GM12865 (cell line): ENCODE data around the gene VAV3.

Experiments
- DNase-seq: peaks from one replicate; pipeline ENCODE4 v3.0.0; 2010; ENCODE audit warnings: low read depth
- H3K4me3 ChIP-seq: 2 replicates; pipeline ENCODE4 v1.5.1; 2011; ENCODE audit warnings: mild to moderate bottlenecking, low read depth, low read length, control low read depth
- TF ChIP-seq, protein P1 (sequence below): IDR thresholded peaks from 2 replicates; pipeline ENCODE4 v1.5.1; 2011; ENCODE audit warnings: low read length, control low read depth, low read depth, inconsistent platforms; ENCODE audit not compliant: insufficient read depth; ENCODE audit errors: missing control alignments

The VAV3 gene

GRCh38 chr1:107666493-107666892 lies 298.5 kb downstream of the VAV3 start:
- TF ChIP-seq, protein P1, sequence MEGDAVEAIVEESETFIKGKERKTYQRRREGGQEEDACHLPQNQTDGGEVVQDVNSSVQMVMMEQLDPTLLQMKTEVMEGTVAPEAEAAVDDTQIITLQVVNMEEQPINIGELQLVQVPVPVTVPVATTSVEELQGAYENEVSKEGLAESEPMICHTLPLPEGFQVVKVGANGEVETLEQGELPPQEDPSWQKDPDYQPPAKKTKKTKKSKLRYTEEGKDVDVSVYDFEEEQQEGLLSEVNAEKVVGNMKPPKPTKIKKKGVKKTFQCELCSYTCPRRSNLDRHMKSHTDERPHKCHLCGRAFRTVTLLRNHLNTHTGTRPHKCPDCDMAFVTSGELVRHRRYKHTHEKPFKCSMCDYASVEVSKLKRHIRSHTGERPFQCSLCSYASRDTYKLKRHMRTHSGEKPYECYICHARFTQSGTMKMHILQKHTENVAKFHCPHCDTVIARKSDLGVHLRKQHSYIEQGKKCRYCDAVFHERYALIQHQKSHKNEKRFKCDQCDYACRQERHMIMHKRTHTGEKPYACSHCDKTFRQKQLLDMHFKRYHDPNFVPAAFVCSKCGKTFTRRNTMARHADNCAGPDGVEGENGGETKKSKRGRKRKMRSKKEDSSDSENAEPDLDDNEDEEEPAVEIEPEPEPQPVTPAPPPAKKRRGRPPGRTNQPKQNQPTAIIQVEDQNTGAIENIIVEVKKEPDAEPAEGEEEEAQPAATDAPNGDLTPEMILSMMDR = no peak
- H3K4me3 ChIP-seq = no peak overlapping the region
- DNase-seq = no peak

- TF ChIP-seq, protein P1 = no peak
Observed at GRCh38 chr1:107664982-107665925, 299.7 kb downstream of the VAV3 start.

GRCh38 chr1:107662971-107663370 lies 302.0 kb downstream of the VAV3 start:
- TF ChIP-seq, protein P1 = no peak
- DNase-seq = no peak
- H3K4me3 ChIP-seq = no peak overlapping the region

More at GRCh38 chr1:107664982-107665925, 299.7 kb downstream of the VAV3 start:
- H3K4me3 ChIP-seq = no peak overlapping the region
- no peak for DNase-seq

- H3K4me3 ChIP-seq = no peak overlapping the region
- TF ChIP-seq, protein P1 = no peak
- no peak for DNase-seq
Observed at GRCh38 chr1:107661158-107661557, 303.8 kb downstream of the VAV3 start.

DNA sequence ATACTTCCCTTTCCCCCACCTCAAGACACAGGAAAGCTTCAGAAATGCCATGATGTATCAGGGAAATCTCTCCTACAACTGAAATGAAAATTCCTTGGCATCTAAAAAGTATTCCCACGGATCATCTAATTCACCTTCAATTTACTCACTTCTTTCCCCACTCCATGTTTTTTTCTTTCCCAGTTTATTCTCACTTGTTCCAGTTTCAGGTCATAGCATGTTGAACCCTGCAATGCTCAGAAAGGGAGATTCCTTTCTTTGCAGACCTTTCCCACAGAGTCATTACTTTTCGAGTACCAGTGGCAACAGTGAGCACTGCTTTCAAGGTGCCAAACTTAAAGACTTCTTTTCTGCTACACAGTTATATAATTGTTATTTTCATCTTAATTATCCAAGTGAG lies 305.0 kb downstream of the VAV3 start:
- DNase-seq = no peak
- TF ChIP-seq, protein P1 = no peak
- H3K4me3 ChIP-seq = no peak overlapping the region

- TF ChIP-seq, protein P1 = no peak
- H3K4me3 ChIP-seq = no peak overlapping the region
- DNase-seq = no peak
Observed at GRCh38 chr1:107657356-107657755, 307.6 kb downstream of the VAV3 start.
